OCI-LY7 (cell line): ENCODE measurements around the gene FXR1. TPM values are rescaled to one million over a fixed set of nuclear protein-coding genes. Genes with fewer than 3 reads are reported as not detected.

ENCODE experiments used
- BruUV-seq: library from RNA; stranded (reverse); fragments of 400-500 nt; replicated peaks from 2 replicates; lab custom pipeline; 2021; lab: Mats Ljungman, UMichigan
- CTCF ChIA-PET: fragments of 300-600 bp; sonication (Branson Sonifier 250); formaldehyde crosslinking; loops from one replicate; lab custom pipeline; 2022; ENCODE audit warnings: antibody characterized with exemption; ENCODE audit not compliant: unreplicated experiment; lab: Charles Lee
- POLR2A ChIA-PET: fragments of 300-600 bp; sonication (Branson Sonifier 250); formaldehyde crosslinking; loops from one replicate; lab custom pipeline; 2022; ENCODE audit warnings: antibody characterized with exemption; lab: Charles Lee
- DNase-seq: peaks from one replicate; pipeline ENCODE4 v3.0.0-alpha.2; 2015; ENCODE audit warnings: low spot score
- H2AFZ ChIP-seq: fragments of 200-600 bp; sonication (generic), shearing (Covaris generic); 2 replicates; pipeline ENCODE4 v1.6.1; 2014; ENCODE audit warnings: mild to moderate bottlenecking, antibody characterized with exemption, low read length, moderate library complexity
- H3K27ac ChIP-seq: fragments of 200-600 bp; sonication (generic); 2 replicates; pipeline ENCODE4 v1.5.1; 2014; ENCODE audit warnings: mixed run types, low read depth, mild to moderate bottlenecking, moderate library complexity, low read length, inconsistent platforms; ENCODE audit not compliant: poor library complexity, severe bottlenecking
- H3K36me3 ChIP-seq: fragments of 200-600 bp; sonication (generic); 2 replicates; pipeline ENCODE4 v1.6.1; 2014; ENCODE audit warnings: mild to moderate bottlenecking, antibody characterized with exemption, low read length, moderate library complexity, mixed read lengths; ENCODE audit not compliant: insufficient read depth
- H3K4me1 ChIP-seq: fragments of 200-600 bp; sonication (generic); 2 replicates; pipeline ENCODE4 v1.5.1; 2014; ENCODE audit warnings: mild to moderate bottlenecking, low read length; ENCODE audit not compliant: insufficient read depth, poor library complexity, severe bottlenecking
- H3K4me2 ChIP-seq: fragments of 200-600 bp; sonication (generic); 2 replicates; pipeline ENCODE4 v1.6.1; 2014; ENCODE audit warnings: mild to moderate bottlenecking, low read length
- H3K4me3 ChIP-seq: fragments of 200-600 bp; sonication (generic); 2 replicates; pipeline ENCODE4 v1.5.1; 2014; ENCODE audit warnings: mild to moderate bottlenecking, low read depth, low read length; ENCODE audit not compliant: poor library complexity, severe bottlenecking
- H3K79me2 ChIP-seq: fragments of 200-600 bp; sonication (generic); 2 replicates; pipeline ENCODE4 v1.6.1; 2016; ENCODE audit warnings: low read depth, mild to moderate bottlenecking, low read length, moderate library complexity, mixed read lengths; ENCODE audit not compliant: insufficient read depth
- H3K9me2 ChIP-seq: fragments of 200-600 bp; sonication (generic); 2 replicates; pipeline ENCODE4 v1.6.1; 2016; ENCODE audit warnings: mild to moderate bottlenecking, low read length, mixed read lengths; ENCODE audit not compliant: insufficient read depth
- H3K9me3 ChIP-seq: fragments of 200-600 bp; sonication (generic); 2 replicates; pipeline ENCODE4 v1.6.1; 2014; ENCODE audit warnings: mild to moderate bottlenecking, mixed run types, low read length, mixed read lengths
- H4K20me1 ChIP-seq: fragments of 200-600 bp; sonication (generic); 2 replicates; pipeline ENCODE4 v1.6.1; 2014; ENCODE audit warnings: mild to moderate bottlenecking, antibody characterized with exemption, low read length, moderate library complexity, mixed read lengths; ENCODE audit not compliant: insufficient read depth
- EZH2phosphoT487 ChIP-seq: fragments of 200-600 bp; sonication (generic); IDR thresholded peaks from 2 replicates; pipeline ENCODE4 v1.6.1; 2018; ENCODE audit warnings: low read depth, borderline replicate concordance, mild to moderate bottlenecking, mixed run types, antibody characterized with exemption, low read length, moderate library complexity, mixed read lengths
- intact Hi-C: fragments of 100-400 bp; cut with micrococcal nuclease; formaldehyde crosslinking; loops from one replicate; pipeline ENCODE4 v1.10.0; 2022; ENCODE audit not compliant: unreplicated experiment
- total RNA-seq, 2 experiments: library from RNA; depleted of rRNA in 1 of 2; stranded (reverse); fragments of >200 nt in 1 of 2; shearing (Covaris generic) in 1 of 2; gene quantifications; 2 replicates each; pipeline ENCODE4 v1.2.3, GENCODE V29; 2014 to 2022
- TF ChIP-seq, protein P1 (sequence below): fragments of 200-600 bp; sonication (generic); conservative IDR thresholded peaks from 2 replicates; pipeline ENCODE4 v1.5.1; 2014; ENCODE audit warnings: mild to moderate bottlenecking, antibody characterized with exemption, low read length, moderate library complexity, mixed read lengths

The FXR1 gene
- total RNA-seq, 2 experiments from 2014 or later: 90.6 to 161 TPM

DNA sequence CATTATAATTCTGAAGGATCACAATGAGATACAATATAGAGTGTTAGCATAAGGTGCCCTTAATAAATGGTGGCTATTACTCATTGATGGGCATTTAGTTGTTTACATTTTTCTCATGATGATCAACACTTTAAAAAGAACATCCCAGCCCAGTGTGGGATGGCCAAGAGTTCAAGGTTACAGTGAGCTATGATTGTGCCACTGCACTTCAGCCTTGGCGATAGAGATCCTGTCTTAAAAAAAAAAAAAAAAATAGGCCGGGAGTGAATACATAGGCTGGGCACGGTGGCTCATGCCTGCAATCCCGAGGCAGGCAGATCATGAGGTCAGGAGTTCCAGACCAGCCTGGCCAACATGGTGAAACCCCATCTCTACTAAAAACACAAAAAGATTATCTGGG lies 1.6 kb upstream of the FXR1 start:
- Histone ChIP-seq H3K9me3 (0 out of 2 replicates have a peak, but pooled peaks cover 2% of the 10 kb centered on the region), H2AFZ (no peak overlapping the region), H4K20me1 (peaks cover 29% of the 10 kb centered on the region), H3K9me2 (no peaks in the 10 kb centered on the region), H3K27ac (no peak overlapping the region), H3K4me1 (peaks cover 24% of the 10 kb centered on the region), H3K36me3 (peaks cover 21% of the 10 kb centered on the region), H3K4me3 (no peak overlapping the region), H3K79me2 (peaks cover 38% of the 10 kb centered on the region), H3K4me2 (no peak overlapping the region)
- TF ChIP-seq, protein P1, sequence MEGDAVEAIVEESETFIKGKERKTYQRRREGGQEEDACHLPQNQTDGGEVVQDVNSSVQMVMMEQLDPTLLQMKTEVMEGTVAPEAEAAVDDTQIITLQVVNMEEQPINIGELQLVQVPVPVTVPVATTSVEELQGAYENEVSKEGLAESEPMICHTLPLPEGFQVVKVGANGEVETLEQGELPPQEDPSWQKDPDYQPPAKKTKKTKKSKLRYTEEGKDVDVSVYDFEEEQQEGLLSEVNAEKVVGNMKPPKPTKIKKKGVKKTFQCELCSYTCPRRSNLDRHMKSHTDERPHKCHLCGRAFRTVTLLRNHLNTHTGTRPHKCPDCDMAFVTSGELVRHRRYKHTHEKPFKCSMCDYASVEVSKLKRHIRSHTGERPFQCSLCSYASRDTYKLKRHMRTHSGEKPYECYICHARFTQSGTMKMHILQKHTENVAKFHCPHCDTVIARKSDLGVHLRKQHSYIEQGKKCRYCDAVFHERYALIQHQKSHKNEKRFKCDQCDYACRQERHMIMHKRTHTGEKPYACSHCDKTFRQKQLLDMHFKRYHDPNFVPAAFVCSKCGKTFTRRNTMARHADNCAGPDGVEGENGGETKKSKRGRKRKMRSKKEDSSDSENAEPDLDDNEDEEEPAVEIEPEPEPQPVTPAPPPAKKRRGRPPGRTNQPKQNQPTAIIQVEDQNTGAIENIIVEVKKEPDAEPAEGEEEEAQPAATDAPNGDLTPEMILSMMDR: no peak
- TF ChIP-seq EZH2phosphoT487: no peak
- no peak for DNase-seq
- BruUV-seq: no TSS peak
- ChIA-PET CTCF (no interaction called here), POLR2A (interaction anchor here (0.7 to 1.4 kb wide), 2 partner anchors 9 to 309 kb away, joined by 3 to 6 read pairs; partner anchors contain the start of gene TTC14)
- intact Hi-C loops: loop anchor here (10.0 kb wide), 2 partner anchors 574 to 1884 kb away; partner anchors contain the start of gene ATP11B

DNA sequence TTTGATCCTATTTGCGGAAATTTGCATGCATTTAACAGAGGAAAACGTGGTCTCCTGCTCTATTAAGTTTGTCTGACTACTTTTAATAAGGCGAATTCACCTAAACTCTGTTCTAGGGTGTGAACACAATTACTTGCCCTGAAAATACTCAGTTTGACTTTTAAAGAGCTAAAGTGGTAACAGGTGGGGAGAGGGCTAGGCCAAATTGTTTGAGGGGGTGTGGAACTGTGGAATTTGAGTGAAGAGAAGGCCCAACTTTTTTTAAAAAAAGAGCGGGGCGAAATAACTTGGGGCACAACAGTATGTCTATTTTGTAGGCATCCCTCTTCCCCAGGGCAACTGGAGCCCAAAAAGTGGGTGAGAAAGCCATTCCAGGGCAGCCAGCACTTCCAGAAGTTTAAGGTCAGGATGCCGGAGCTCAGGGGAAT lies 580 bp upstream of the FXR1 start:
- H3K36me3 ChIP-seq: peaks cover 32% of the 10 kb centered on the region
- H3K27ac ChIP-seq: peak overlapping the region; percentile 82
- no peaks in the 10 kb centered on the region for H3K9me3 ChIP-seq
- ChIA-PET CTCF (interaction anchor here (1.0 kb wide), 1 partner anchor 77 kb away, joined by 3 read pairs; no protein-coding TSS in a partner anchor), POLR2A (interaction anchor here (0.6 to 1.8 kb wide), 7 partner anchors 10 to 310 kb away, joined by 3 to 7 read pairs (median 3); partner anchors contain the start of gene TTC14)
- peak overlapping the region; percentile 99 for H2AFZ ChIP-seq
- no TSS peak for BruUV-seq
- no peak for TF ChIP-seq EZH2phosphoT487
- TF ChIP-seq, protein P1: no peak
- H4K20me1 ChIP-seq: peaks cover 33% of the 10 kb centered on the region
- peak overlapping the region; percentile 98 for H3K4me3 ChIP-seq
- no peaks in the 10 kb centered on the region for H3K9me2 ChIP-seq
- H3K4me2 ChIP-seq: peak overlapping the region; percentile 92
- intact Hi-C loops: loop anchor here (1.0 to 10.0 kb wide), 4 partner anchors 77 to 1883 kb away; partner anchors contain the start of genes ATP11B, DNAJC19 and TTC14
- peaks cover 24% of the 10 kb centered on the region for H3K4me1 ChIP-seq
- peak; percentile 32 for DNase-seq
- peaks cover 49% of the 10 kb centered on the region for H3K79me2 ChIP-seq
